Measurements from ENCODE around the gene RPRML. TPM values are rescaled to one million over a fixed set of nuclear protein-coding genes. Genes with fewer than 3 reads are reported as not detected.

Gene RPRML
- total RNA-seq, 2 donors from 2014 or later: 1.3 TPM; not detected in 1

DNA sequence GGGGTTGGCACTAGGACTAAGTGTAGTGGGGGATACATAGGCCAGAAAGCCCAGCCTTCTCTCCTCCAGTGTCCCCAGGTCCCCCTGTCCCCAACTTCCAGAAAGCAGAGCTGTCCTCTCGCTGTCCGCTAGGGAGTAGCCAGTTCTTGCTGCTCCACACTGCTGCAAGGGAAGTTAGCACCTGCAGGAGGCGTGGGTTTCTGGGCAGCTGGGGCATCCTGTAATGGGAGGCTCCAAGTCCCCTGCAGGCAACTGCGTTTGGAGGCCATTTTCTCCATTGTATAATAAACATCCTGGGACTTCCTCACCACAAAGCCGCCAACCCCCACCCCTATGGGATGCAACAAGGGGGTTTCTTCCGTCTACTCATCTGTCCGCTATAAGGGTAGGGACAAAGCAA lies 1.7 kb downstream of the RPRML start:
- Histone ChIP-seq H3K36me3 (replicated peaks in 1 of 2; ENCODE audit: insufficient read depth in 1 of 2, low read depth in 2 of 2) (no peaks in the 10 kb centered on the region), H3K9me3 (no peaks in the 10 kb centered on the region), H3K27ac (no peak overlapping the region), H3K4me1 (peaks cover 18% of the 10 kb centered on the region), H3K27me3 (peaks cover 3 to 10% of the 10 kb centered on the region in 2 donors), H3K4me3 (no peak overlapping the region)
- DNase-seq (peak; percentile 55 to 79 (median 70)), ATAC-seq (peak; percentile 66)
- TF ChIP-seq POLR2A (IDR thresholded peaks at IDR 0.05) (no peak), CTCF (IDR thresholded peaks at IDR 0.05) (peak in 6 of 7 experiments; percentile 10 to 58 (median 45))
- intact Hi-C loops (cut with DNase I): no loop called here
- WGBS, 2 donors: 42 to 47% methylated on average over 7 of the region's 7 CpGs

- no peaks in the 10 kb centered on the region for H3K36me3 ChIP-seq (replicated peaks in 1 of 2; ENCODE audit: insufficient read depth in 1 of 2, low read depth in 2 of 2)
- H3K27me3 ChIP-seq: peaks cover 3 to 10% of the 10 kb centered on the region in 2 donors
- H3K9me3 ChIP-seq: no peaks in the 10 kb centered on the region
- H3K27ac ChIP-seq: no peak overlapping the region
- TF ChIP-seq CTCF (IDR thresholded peaks at IDR 0.05) (no peak), POLR2A (IDR thresholded peaks at IDR 0.05) (no peak)
- peaks cover 22% of the 10 kb centered on the region for H3K4me1 ChIP-seq
- 69 to 86% methylated on average over 14 of the region's 14 CpGs for WGBS, 2 donors
- intact Hi-C loops (cut with DNase I): no loop called here
- H3K4me3 ChIP-seq: no peak overlapping the region
- ATAC-seq: no peak
- no peak for DNase-seq
Measured at GRCh38 chr17:46976626-46977270, 2.3 kb downstream of the RPRML start.

GRCh38 chr17:46975287-46975686 lies 3.8 kb downstream of the RPRML start:
- ATAC-seq: no peak
- Histone ChIP-seq H3K9me3 (no peaks in the 10 kb centered on the region), H3K4me1 (peaks cover 22% of the 10 kb centered on the region), H3K27ac (no peak overlapping the region), H3K36me3 (replicated peaks in 1 of 2; ENCODE audit: insufficient read depth in 1 of 2, low read depth in 2 of 2) (no peaks in the 10 kb centered on the region), H3K4me3 (no peak overlapping the region), H3K27me3 (peaks cover 3 to 10% of the 10 kb centered on the region in 2 donors)
- intact Hi-C loops (cut with DNase I): no loop called here
- no peak for TF ChIP-seq CTCF (IDR thresholded peaks at IDR 0.05)
- no peak for TF ChIP-seq POLR2A (IDR thresholded peaks at IDR 0.05)
- DNase-seq: no peak
- WGBS, 2 donors: 66 to 76% methylated on average over 4 of the region's 4 CpGs

GRCh38 chr17:46974086-46974485 lies 5.0 kb downstream of the RPRML start:
- no peaks in the 10 kb centered on the region for H3K9me3 ChIP-seq
- H3K36me3 ChIP-seq (replicated peaks in 1 of 2; ENCODE audit: insufficient read depth in 1 of 2, low read depth in 2 of 2): no peaks in the 10 kb centered on the region
- peaks cover 17% of the 10 kb centered on the region for H3K4me1 ChIP-seq
- H3K27ac ChIP-seq: no peak overlapping the region
- no peak for ATAC-seq
- intact Hi-C loops (cut with DNase I): no loop called here
- TF ChIP-seq CTCF (IDR thresholded peaks at IDR 0.05): no peak
- TF ChIP-seq POLR2A (IDR thresholded peaks at IDR 0.05): no peak
- peaks cover 0 to 10% of the 10 kb centered on the region in 2 donors for H3K27me3 ChIP-seq
- no peak overlapping the region for H3K4me3 ChIP-seq
- DNase-seq: no peak
- WGBS, 2 donors: 73 to 82% methylated on average over 11 of the region's 11 CpGs

- Histone ChIP-seq H3K9me3 (no peaks in the 10 kb centered on the region), H3K27me3 (no peaks in the 10 kb centered on the region), H3K4me3 (no peak overlapping the region), H3K27ac (no peak overlapping the region), H3K4me1 (peaks cover 6% of the 10 kb centered on the region), H3K36me3 (replicated peaks in 1 of 2; ENCODE audit: insufficient read depth in 1 of 2, low read depth in 2 of 2) (no peaks in the 10 kb centered on the region)
- intact Hi-C loops (cut with DNase I): no loop called here
- 33 to 36% methylated on average over 1 to 6 of the region's 6 CpGs for WGBS, 2 donors
- TF ChIP-seq CTCF (IDR thresholded peaks at IDR 0.05): no peak
- no peak for TF ChIP-seq POLR2A (IDR thresholded peaks at IDR 0.05)
- DNase-seq (peak in 3 of 4 donors; percentile 34 to 72 (median 55)), ATAC-seq (no peak)
Measured at GRCh38 chr17:46972346-46972745, 6.7 kb downstream of the RPRML start.
